Suprapubic skin (tissue), 4 donors: ENCODE measurements around the gene BMX. TPM values are rescaled to one million over a fixed set of nuclear protein-coding genes. Genes with fewer than 3 reads are reported as not detected.

Experiments
- DNase-seq, 2 donors: peaks; one replicate each; pipeline ENCODE4 v3.0.0-alpha.2; 2019; ENCODE audit warnings: low spot score in 2 of 2
- H3K27ac ChIP-seq: fragments of 200-600 bp; sonication (generic); one replicate; pipeline ENCODE4 v1.5.1; 2019
- H3K27me3 ChIP-seq: fragments of 200-600 bp; sonication (generic); one replicate; pipeline ENCODE4 v1.5.1; 2019
- H3K36me3 ChIP-seq: fragments of 200-600 bp; sonication (generic); one replicate; pipeline ENCODE4 v1.5.1; 2019
- H3K4me1 ChIP-seq: fragments of 200-600 bp; sonication (generic); one replicate; pipeline ENCODE4 v1.5.1; 2019
- H3K4me3 ChIP-seq: fragments of 200-600 bp; sonication (generic); one replicate; pipeline ENCODE4 v1.5.1; 2019; ENCODE audit warnings: mild to moderate bottlenecking
- H3K9me3 ChIP-seq: fragments of 200-600 bp; sonication (generic); one replicate; pipeline ENCODE4 v1.5.1; 2019
- EP300 ChIP-seq: sonication (generic); formaldehyde crosslinking; IDR thresholded peaks from one replicate; pipeline ENCODE4 v1.6.1; 2017; ENCODE audit warnings: antibody characterized with exemption
- POLR2A ChIP-seq, 2 donors: fragments of 450-650 bp; IDR thresholded peaks; one replicate each; pipeline ENCODE4 v1.6.1; 2017; ENCODE audit warnings: antibody characterized with exemption in 2 of 2, mild to moderate bottlenecking in 2 of 2, moderate library complexity in 2 of 2
- POLR2AphosphoS5 ChIP-seq, 3 donors: sonication (generic); formaldehyde crosslinking; IDR thresholded peaks; one replicate each; pipeline ENCODE4 v1.6.1; 2017; ENCODE audit warnings: antibody characterized with exemption in 3 of 3
- WGBS: methylation state at CpG from one replicate; pipeline ENCODE4 v1.1.5; 2018; 5-methylcytosine and 5-hydroxymethylcytosine counted together
- total RNA-seq, 4 donors: library from RNA; depleted of rRNA; stranded (reverse); fragments of >200 nt; gene quantifications; one replicate each; pipeline ENCODE4 v1.1.0, GENCODE V29; 2016
- TF ChIP-seq, protein P1 (sequence below), 2 donors: fragments of 200-600 bp in 1 of 2; fragments of 450-650 bp in 1 of 2; sonication (generic) in 1 of 2; IDR thresholded peaks; one replicate each; pipeline ENCODE4 v1.5.1; 2016 to 2019; ENCODE audit warnings: antibody characterized with exemption in 2 of 2, mild to moderate bottlenecking in 1 of 2, moderate library complexity in 1 of 2

The BMX gene
- total RNA-seq, 4 donors from 2014 or later: 0.45 to 1.9 (median 1.5) TPM

DNA sequence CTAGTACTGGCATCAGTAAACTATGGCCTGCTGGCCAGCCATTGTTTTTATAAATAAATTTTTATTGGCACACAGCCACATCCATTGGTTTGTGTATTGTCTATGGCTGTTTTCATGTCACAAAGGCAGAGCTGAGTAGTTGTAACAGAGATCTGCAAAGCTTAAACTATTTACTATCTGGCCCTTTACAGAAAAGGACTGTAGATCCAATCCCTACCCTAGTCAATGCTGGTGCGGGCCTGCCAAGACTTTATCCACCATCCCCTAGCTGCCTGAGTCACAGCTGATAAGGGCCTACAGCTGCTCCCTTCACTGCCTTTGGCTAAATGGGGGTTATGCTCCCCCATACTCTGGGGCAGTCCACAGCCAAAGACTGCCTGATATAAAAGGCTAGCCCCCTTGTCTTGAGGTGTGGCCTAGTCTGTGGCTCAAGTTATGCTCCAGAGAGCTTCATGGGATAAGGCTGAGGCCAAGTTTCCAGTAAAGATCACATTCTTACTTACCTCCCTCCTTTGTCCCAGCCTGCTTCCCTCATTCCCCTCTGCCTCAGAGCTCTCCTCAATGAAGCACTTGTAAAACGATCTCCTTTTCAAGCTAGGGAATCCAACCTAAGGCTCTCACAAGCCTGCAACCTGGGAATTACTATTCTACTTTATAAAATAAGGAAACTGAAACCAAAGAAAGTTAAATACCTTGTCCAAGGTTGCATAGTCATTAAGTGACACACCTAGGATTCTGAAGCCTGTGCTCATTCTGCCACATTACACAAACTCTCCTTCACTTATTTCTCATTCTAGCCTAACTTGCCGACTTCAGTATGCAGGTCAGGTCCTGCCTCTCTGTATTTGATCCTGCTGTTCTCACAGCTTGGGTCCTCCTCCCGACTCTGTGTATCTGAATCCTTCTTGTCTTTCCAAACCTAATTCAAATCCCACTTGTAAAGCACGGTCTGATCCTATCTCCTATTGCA is 79.5 kb downstream of the BMX start:
- WGBS: 53% methylated on average over 5 of the region's 5 CpGs
- TF ChIP-seq EP300 (no peak), POLR2AphosphoS5 (IDR thresholded peaks at IDR 0.05) (no peak), POLR2A (IDR thresholded peaks at IDR 0.05) (no peak)
- TF ChIP-seq, protein P1, sequence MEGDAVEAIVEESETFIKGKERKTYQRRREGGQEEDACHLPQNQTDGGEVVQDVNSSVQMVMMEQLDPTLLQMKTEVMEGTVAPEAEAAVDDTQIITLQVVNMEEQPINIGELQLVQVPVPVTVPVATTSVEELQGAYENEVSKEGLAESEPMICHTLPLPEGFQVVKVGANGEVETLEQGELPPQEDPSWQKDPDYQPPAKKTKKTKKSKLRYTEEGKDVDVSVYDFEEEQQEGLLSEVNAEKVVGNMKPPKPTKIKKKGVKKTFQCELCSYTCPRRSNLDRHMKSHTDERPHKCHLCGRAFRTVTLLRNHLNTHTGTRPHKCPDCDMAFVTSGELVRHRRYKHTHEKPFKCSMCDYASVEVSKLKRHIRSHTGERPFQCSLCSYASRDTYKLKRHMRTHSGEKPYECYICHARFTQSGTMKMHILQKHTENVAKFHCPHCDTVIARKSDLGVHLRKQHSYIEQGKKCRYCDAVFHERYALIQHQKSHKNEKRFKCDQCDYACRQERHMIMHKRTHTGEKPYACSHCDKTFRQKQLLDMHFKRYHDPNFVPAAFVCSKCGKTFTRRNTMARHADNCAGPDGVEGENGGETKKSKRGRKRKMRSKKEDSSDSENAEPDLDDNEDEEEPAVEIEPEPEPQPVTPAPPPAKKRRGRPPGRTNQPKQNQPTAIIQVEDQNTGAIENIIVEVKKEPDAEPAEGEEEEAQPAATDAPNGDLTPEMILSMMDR (IDR thresholded peaks at IDR 0.05): no peak

DNA sequence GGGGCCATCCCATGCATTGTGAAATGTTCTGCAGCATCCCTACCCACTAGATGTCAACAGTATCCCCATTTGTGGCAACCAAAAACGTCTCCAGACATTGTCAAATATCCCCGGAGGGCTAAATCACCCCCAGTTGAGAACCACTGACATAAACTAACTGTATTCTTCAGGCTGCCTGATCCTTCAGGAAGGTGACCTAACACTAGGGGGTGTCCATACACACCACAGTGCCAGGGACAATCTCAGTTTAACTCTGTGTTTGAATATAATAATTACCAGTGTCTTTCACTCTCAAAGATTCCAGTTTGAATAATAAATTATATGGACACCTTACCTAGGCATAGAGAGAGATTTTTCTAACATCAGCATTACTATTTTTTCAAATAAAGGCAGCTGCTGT is 93.8 kb downstream of the BMX start:
- H3K4me1 ChIP-seq: no peaks in the 10 kb centered on the region
- H3K27me3 ChIP-seq: no peaks in the 10 kb centered on the region
- TF ChIP-seq EP300 (no peak), POLR2A (IDR thresholded peaks at IDR 0.05) (no peak), POLR2AphosphoS5 (IDR thresholded peaks at IDR 0.05) (no peak)
- TF ChIP-seq, protein P1 (IDR thresholded peaks at IDR 0.05): no peak
- no peak overlapping the region for H3K27ac ChIP-seq
- no peaks in the 10 kb centered on the region for H3K9me3 ChIP-seq
- H3K4me3 ChIP-seq: no peak overlapping the region
- no peak for DNase-seq
- H3K36me3 ChIP-seq: no peaks in the 10 kb centered on the region
- WGBS: 53% methylated on average over 2 of the region's 2 CpGs

More for the DNA sequence above, 79.5 kb downstream of the BMX start:
- DNase-seq: no peak
- Histone ChIP-seq H3K36me3 (no peaks in the 10 kb centered on the region), H3K27me3 (no peaks in the 10 kb centered on the region), H3K4me1 (no peaks in the 10 kb centered on the region), H3K4me3 (no peak overlapping the region), H3K9me3 (no peaks in the 10 kb centered on the region), H3K27ac (no peak overlapping the region)

DNA sequence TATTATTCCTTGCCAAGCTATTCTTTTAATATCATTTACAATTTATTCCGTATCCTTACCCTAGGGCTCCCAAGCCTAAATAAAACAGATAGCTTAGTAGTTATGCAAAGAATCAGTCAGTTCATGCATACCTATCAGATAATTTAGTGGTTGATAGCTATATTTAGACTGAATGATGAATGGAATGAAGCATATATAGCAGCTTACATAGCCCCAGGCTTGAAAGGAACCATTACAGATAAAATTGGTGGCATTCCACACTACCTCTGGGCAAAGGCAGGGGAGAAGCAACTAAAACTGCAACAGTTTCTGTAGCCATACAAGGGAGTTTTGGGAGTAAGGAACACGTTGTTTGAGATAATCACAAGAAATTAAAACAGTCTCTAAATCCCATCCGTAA is 97.4 kb downstream of the BMX start:
- Histone ChIP-seq H3K4me1 (no peaks in the 10 kb centered on the region), H3K27me3 (no peaks in the 10 kb centered on the region), H3K27ac (no peak overlapping the region), H3K9me3 (no peaks in the 10 kb centered on the region), H3K4me3 (no peak overlapping the region), H3K36me3 (no peaks in the 10 kb centered on the region)
- 40% methylated on average over 3 of the region's 3 CpGs for WGBS
- no peak for DNase-seq
- no peak for TF ChIP-seq POLR2AphosphoS5 (IDR thresholded peaks at IDR 0.05)
- no peak for TF ChIP-seq POLR2A (IDR thresholded peaks at IDR 0.05)
- no peak for TF ChIP-seq EP300

DNA sequence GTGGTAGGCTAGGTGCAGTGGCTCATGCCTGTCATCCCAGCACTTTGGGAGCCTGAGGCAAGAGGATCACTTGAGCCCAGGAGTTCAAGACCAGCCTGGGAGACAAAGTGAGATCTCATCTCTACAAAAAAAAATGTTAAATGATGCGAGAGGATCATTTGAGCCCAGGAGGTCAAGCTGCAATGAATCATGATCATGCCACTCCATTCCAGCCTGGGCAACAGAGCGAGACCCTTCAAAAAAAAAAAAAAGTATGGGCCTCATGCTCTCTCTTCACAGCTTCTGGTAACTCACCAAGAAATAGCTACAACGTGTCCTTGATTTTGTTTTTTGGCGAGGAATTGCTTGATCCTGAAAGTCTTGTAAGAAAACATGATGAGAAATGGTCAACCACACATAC is 98.9 kb downstream of the BMX start:
- TF ChIP-seq POLR2A (IDR thresholded peaks at IDR 0.05) (no peak), POLR2AphosphoS5 (IDR thresholded peaks at IDR 0.05) (no peak), EP300 (no peak)
- TF ChIP-seq, protein P1 (IDR thresholded peaks at IDR 0.05): no peak
- no peaks in the 10 kb centered on the region for H3K36me3 ChIP-seq

DNA sequence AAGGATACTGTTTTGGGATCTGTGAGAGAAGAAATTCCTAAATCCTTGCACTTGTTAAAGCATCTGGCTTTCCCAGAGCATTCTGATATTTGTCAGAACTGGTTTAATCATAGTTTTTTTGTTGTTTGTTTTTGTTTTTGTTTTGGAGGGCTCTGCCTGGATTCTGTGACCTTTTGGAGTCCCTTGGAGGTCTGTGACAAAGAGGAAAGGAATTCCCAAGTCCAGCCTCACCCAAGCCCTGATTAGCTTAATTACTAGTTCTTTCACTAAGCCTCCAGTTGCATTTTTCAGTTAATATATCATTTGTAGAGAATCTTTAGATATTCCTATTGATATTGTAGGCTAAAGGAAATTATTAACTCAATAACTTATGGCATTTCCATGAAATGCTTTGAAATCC is 99.4 kb downstream of the BMX start:
- TF ChIP-seq POLR2AphosphoS5 (IDR thresholded peaks at IDR 0.05) (no peak), POLR2A (IDR thresholded peaks at IDR 0.05) (no peak), EP300 (no peak)
- TF ChIP-seq, protein P1 (IDR thresholded peaks at IDR 0.05): no peak
- H3K27me3 ChIP-seq: no peaks in the 10 kb centered on the region
- H3K4me1 ChIP-seq: no peaks in the 10 kb centered on the region
- DNase-seq: no peak
- H3K9me3 ChIP-seq: no peaks in the 10 kb centered on the region
- no peak overlapping the region for H3K4me3 ChIP-seq
- H3K36me3 ChIP-seq: no peaks in the 10 kb centered on the region
- H3K27ac ChIP-seq: no peak overlapping the region

More for the DNA sequence above, 98.9 kb downstream of the BMX start:
- Histone ChIP-seq H3K4me3 (no peak overlapping the region), H3K4me1 (no peaks in the 10 kb centered on the region), H3K27me3 (no peaks in the 10 kb centered on the region), H3K9me3 (no peaks in the 10 kb centered on the region), H3K27ac (no peak overlapping the region)
- DNase-seq: no peak
- WGBS: 62% methylated on average over 4 of the region's 4 CpGs
